HPDE6-E6E7 (cell line): ENCODE measurements around the gene SMAD5.

Source experiments
- DNase-seq: peaks from one replicate; pipeline ENCODE4 v3.0.0; 2011; ENCODE audit warnings: missing footprints; ENCODE audit errors: extremely low spot score

SMAD5 gene

GRCh38 chr5:136155761-136156160 lies 23.1 kb downstream of the SMAD5 start:
- DNase-seq: no peak

GRCh38 chr5:136157514-136157913 lies 24.9 kb downstream of the SMAD5 start:
- DNase-seq: no peak

GRCh38 chr5:136159457-136159856 lies 26.8 kb downstream of the SMAD5 start:
- no peak for DNase-seq

GRCh38 chr5:136162008-136162407 lies 29.4 kb downstream of the SMAD5 start:
- no peak for DNase-seq

GRCh38 chr5:136164226-136164625 lies 31.6 kb downstream of the SMAD5 start:
- no peak for DNase-seq

GRCh38 chr5:136166909-136167308 lies 34.3 kb downstream of the SMAD5 start:
- DNase-seq: no peak

- no peak for DNase-seq
These were observed 36.6 kb downstream of the SMAD5 start for GRCh38 chr5:136169218-136169617.

GRCh38 chr5:136174021-136174659 lies 41.5 kb downstream of the SMAD5 start:
- peak; percentile 54 for DNase-seq

GRCh38 chr5:136182618-136183017 lies 50.0 kb downstream of the SMAD5 start:
- DNase-seq: no peak

GRCh38 chr5:136185974-136186665 lies 53.5 kb downstream of the SMAD5 start:
- no peak for DNase-seq

GRCh38 chr5:136186796-136187195 lies 54.2 kb downstream of the SMAD5 start:
- DNase-seq: no peak

GRCh38 chr5:136188859-136189258 lies 56.2 kb downstream of the SMAD5 start:
- DNase-seq: no peak

- DNase-seq: no peak
These were observed 57.6 kb downstream of the SMAD5 start for GRCh38 chr5:136190091-136190720.

GRCh38 chr5:136190904-136191303 lies 58.3 kb downstream of the SMAD5 start:
- no peak for DNase-seq

GRCh38 chr5:136191304-136192014 lies 58.8 kb downstream of the SMAD5 start:
- DNase-seq: no peak

- DNase-seq: no peak
These were observed 59.4 kb downstream of the SMAD5 start for GRCh38 chr5:136192015-136192525.

- DNase-seq: no peak
These were observed 60.1 kb downstream of the SMAD5 start, which contains the start of gene SMIM32 for GRCh38 chr5:136192526-136193321. Gene SMIM32 (minus strand): TSS chr5:136193162. CDS start chr5:136192524, 638 bp downstream.

GRCh38 chr5:136193322-136193935 lies 60.8 kb downstream of the SMAD5 start:
- no peak for DNase-seq

- DNase-seq: no peak
These were observed 61.9 kb downstream of the SMAD5 start for GRCh38 chr5:136194576-136194975.

GRCh38 chr5:136195971-136196820 lies 63.6 kb downstream of the SMAD5 start:
- DNase-seq: no peak
